ENCODE results near the gene ADGRE1. TPM values are rescaled to one million over a fixed set of nuclear protein-coding genes. Genes with fewer than 3 reads are reported as not detected.

The ADGRE1 gene
- total RNA-seq, 4 donors from 2014 or later: not detected

DNA sequence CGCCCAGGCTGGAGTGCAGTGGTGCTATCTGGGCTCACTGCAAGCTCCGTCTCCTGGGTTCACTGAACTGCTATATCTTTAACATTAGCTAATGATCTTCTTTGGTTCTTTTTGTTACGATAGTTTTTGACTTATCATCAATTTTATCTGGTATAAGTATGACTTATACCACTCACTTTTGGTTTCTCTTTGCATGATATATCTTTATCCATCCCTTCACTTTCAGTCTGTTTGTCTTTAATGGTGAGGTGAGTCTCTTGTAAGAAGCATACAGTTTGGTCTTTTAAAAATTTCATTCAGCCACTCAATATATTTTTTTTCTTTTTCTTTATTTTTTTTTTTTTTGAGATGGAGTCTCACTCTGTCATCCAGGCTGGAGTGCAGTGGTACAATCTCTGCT, 58.4 kb downstream of the ADGRE1 start:
- intact Hi-C loops (cut with DNase I): no loop called here

DNA sequence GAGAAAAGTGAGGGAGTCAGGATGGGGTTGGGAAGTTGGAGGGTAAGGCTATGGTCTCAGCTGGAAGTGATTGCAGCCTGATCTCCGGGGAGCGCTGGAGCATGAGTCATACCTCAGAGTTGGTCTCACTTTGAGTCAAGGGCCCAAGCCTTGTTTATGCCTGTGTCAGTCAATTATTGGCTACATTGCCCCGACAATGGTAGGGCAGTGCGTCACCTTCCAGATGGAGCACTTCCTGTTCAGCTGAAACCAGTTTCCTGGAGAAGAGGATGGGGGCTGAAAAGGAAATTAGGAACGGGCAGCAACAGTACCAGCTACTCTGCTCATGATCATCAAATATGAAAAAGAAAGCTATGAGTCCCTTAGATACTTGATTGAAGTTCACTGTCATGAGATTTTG, 60.4 kb downstream of the ADGRE1 start:
- no peak for DNase-seq
- no peak overlapping the region for H3K4me3 ChIP-seq (replicated peaks in 1 of 3)
- no peaks in the 10 kb centered on the region for H3K27me3 ChIP-seq
- TF ChIP-seq, protein P1, sequence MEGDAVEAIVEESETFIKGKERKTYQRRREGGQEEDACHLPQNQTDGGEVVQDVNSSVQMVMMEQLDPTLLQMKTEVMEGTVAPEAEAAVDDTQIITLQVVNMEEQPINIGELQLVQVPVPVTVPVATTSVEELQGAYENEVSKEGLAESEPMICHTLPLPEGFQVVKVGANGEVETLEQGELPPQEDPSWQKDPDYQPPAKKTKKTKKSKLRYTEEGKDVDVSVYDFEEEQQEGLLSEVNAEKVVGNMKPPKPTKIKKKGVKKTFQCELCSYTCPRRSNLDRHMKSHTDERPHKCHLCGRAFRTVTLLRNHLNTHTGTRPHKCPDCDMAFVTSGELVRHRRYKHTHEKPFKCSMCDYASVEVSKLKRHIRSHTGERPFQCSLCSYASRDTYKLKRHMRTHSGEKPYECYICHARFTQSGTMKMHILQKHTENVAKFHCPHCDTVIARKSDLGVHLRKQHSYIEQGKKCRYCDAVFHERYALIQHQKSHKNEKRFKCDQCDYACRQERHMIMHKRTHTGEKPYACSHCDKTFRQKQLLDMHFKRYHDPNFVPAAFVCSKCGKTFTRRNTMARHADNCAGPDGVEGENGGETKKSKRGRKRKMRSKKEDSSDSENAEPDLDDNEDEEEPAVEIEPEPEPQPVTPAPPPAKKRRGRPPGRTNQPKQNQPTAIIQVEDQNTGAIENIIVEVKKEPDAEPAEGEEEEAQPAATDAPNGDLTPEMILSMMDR (IDR thresholded peaks at IDR 0.05): no peak
- TF ChIP-seq POLR2A (IDR thresholded peaks at IDR 0.05): no peak
- no peaks in the 10 kb centered on the region for H3K4me1 ChIP-seq
- no peaks in the 10 kb centered on the region for H3K36me3 ChIP-seq
- intact Hi-C loops (cut with DNase I): no loop called here
- no peak overlapping the region for H3K27ac ChIP-seq
- H3K9me3 ChIP-seq: no peaks in the 10 kb centered on the region
- 43 to 50% methylated on average over 5 of the region's 5 CpGs for WGBS, 2 donors

More for the DNA sequence above, 58.4 kb downstream of the ADGRE1 start:
- Histone ChIP-seq H3K4me3 (replicated peaks in 1 of 3) (no peak overlapping the region), H3K27me3 (no peaks in the 10 kb centered on the region), H3K36me3 (no peaks in the 10 kb centered on the region), H3K27ac (no peak overlapping the region), H3K4me1 (no peaks in the 10 kb centered on the region), H3K9me3 (no peaks in the 10 kb centered on the region)
- DNase-seq: no peak
- TF ChIP-seq, protein P1 (IDR thresholded peaks at IDR 0.05): no peak
- 58 to 73% methylated on average over 3 of the region's 3 CpGs for WGBS, 2 donors

DNA sequence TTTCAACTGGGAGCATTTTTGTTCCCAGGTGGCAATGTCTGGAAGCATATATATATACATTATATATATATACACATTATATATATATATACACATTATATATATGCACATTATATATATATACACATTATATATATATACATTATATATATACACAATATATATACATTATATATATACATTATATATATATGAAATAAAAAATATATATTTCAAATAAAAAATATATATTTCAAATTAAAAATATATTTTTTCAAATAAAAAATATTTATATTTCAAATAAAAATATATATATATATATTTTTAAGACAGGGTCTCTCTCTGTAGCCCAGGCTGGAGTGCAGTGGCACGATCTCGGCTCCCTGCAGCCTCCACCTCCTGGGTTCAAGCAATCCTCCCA, 61.5 kb downstream of the ADGRE1 start:
- no peak for TF ChIP-seq POLR2A (IDR thresholded peaks at IDR 0.05)
- TF ChIP-seq, protein P1 (IDR thresholded peaks at IDR 0.05): no peak
- H3K27me3 ChIP-seq: no peaks in the 10 kb centered on the region
- H3K4me1 ChIP-seq: no peaks in the 10 kb centered on the region
- H3K27ac ChIP-seq: no peak overlapping the region
- no peak overlapping the region for H3K4me3 ChIP-seq (replicated peaks in 1 of 3)
- WGBS, 2 donors: 58 to 89% methylated on average over 2 of the region's 2 CpGs
- H3K36me3 ChIP-seq: no peaks in the 10 kb centered on the region
- no peak for DNase-seq
- intact Hi-C loops (cut with DNase I): no loop called here
- H3K9me3 ChIP-seq: no peaks in the 10 kb centered on the region

DNA sequence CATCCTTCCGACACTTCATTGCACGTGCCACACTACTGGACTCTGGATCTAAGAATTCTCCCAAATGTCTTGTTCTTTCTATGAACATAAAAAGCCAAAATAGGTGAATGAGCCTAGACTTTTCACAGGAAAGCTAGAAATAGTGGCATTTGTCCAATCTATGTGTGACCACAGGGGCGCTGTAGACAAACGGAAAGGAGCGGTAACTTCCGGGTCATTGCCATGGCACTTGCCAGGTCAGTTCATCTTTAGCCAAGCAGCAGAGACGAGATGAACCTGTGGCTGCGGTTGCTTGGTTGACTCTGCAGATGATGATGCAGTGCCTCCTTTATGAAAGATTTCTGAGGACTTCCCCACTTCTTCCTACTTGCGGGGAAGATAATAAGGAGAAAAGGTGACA, 65.6 kb downstream of the ADGRE1 start:
- intact Hi-C loops (cut with DNase I): no loop called here
- H3K27ac ChIP-seq: no peak overlapping the region
- no peaks in the 10 kb centered on the region for H3K36me3 ChIP-seq
- no peaks in the 10 kb centered on the region for H3K27me3 ChIP-seq
- TF ChIP-seq POLR2A (IDR thresholded peaks at IDR 0.05): no peak
- TF ChIP-seq, protein P1 (IDR thresholded peaks at IDR 0.05): no peak
- DNase-seq: no peak
- no peaks in the 10 kb centered on the region for H3K9me3 ChIP-seq
- no peaks in the 10 kb centered on the region for H3K4me1 ChIP-seq
- WGBS, 2 donors: 83 to 86% methylated on average over 9 of the region's 9 CpGs
- no peak overlapping the region for H3K4me3 ChIP-seq (replicated peaks in 1 of 3)

DNA sequence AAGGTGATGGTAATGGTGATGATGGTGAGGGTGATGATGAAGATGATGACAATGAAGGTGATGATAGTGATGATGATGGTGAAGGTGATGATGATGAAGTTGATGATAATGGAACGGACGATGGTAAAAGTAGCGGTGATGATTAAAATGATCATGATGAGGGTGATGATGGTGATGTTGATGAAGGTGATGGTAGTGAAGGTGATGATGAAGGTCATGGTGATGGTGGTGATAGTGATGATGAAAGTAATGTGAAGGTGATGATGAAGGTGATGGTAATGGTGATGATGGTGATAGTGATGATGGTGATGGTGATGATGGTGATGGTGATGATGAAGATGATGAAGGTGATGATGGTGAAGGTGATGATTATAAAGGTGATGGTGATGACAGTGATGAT, 67.7 kb downstream of the ADGRE1 start:
- no peaks in the 10 kb centered on the region for H3K36me3 ChIP-seq
- no peaks in the 10 kb centered on the region for H3K9me3 ChIP-seq
- DNase-seq: no peak
- H3K4me3 ChIP-seq (replicated peaks in 1 of 3): no peak overlapping the region
- 95 to 96% methylated on average over 3 of the region's 3 CpGs for WGBS, 2 donors
- no peak for TF ChIP-seq POLR2A (IDR thresholded peaks at IDR 0.05)
- TF ChIP-seq, protein P1 (IDR thresholded peaks at IDR 0.05): no peak
- no peak overlapping the region for H3K27ac ChIP-seq
- H3K4me1 ChIP-seq: no peaks in the 10 kb centered on the region
- H3K27me3 ChIP-seq: no peaks in the 10 kb centered on the region
- intact Hi-C loops (cut with DNase I): no loop called here
